ENCODE measurements around the gene ZNHIT3.
"Not testable (repeated sequence)": the region's sequence is repeated elsewhere in the genome, so short reads cannot be mapped to it uniquely, and the experiment has no call there.

Gene ZNHIT3

DNA sequence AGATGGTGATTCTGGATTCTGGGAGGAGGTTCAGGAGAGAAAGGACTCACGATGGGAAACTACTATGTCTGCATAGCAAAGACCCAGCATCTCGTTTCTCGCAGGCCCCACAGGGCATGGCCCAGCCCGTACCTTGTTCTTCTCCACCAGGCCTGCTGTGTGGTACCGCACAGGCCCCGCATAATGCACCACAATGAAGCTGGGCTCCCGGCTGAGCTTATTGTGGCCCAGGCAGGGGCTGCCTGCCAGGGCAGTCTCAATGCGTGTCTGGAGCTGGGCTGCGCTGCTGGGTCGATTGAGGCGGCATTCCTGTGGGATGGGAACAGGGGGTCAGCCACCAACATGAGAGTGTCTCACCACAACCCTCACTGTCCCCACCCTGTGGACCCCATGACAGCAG, 20.4 kb downstream of the ZNHIT3 start:
- DNase-seq (ENCODE audit: low read depth): no peak
- TF ChIP-seq, protein P1, sequence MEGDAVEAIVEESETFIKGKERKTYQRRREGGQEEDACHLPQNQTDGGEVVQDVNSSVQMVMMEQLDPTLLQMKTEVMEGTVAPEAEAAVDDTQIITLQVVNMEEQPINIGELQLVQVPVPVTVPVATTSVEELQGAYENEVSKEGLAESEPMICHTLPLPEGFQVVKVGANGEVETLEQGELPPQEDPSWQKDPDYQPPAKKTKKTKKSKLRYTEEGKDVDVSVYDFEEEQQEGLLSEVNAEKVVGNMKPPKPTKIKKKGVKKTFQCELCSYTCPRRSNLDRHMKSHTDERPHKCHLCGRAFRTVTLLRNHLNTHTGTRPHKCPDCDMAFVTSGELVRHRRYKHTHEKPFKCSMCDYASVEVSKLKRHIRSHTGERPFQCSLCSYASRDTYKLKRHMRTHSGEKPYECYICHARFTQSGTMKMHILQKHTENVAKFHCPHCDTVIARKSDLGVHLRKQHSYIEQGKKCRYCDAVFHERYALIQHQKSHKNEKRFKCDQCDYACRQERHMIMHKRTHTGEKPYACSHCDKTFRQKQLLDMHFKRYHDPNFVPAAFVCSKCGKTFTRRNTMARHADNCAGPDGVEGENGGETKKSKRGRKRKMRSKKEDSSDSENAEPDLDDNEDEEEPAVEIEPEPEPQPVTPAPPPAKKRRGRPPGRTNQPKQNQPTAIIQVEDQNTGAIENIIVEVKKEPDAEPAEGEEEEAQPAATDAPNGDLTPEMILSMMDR (IDR thresholded peaks at IDR 0.05; ENCODE audit: low read length, missing control alignments): no peak

DNA sequence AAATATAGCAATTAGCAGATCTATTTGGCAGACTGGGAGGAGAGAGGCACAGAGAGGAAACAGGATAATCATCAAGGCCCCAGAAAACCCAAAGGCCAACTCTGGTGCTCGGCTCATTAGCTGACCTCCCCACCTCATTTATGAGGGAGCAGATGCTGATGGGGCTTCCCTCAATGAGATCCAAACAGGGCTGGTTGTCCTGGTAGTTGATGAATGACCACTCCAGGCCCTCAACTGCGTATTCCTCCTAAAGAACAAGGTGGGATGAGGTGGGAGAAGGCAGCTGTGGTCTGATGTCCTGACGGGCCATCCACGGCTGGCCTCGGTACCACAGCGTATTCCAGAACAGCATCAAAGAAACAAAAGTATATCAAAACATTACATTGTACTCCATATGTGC, 20.8 kb downstream of the ZNHIT3 start:
- TF ChIP-seq, protein P1 (IDR thresholded peaks at IDR 0.05; ENCODE audit: low read length, missing control alignments): no peak
- no peak for DNase-seq (ENCODE audit: low read depth)
- H3K4me3 ChIP-seq (replicated peaks; ENCODE audit: low read depth, low read length): no peak overlapping the region

More for the DNA sequence above, 20.4 kb downstream of the ZNHIT3 start:
- no peak overlapping the region for H3K4me3 ChIP-seq (replicated peaks; ENCODE audit: low read depth, low read length)

DNA sequence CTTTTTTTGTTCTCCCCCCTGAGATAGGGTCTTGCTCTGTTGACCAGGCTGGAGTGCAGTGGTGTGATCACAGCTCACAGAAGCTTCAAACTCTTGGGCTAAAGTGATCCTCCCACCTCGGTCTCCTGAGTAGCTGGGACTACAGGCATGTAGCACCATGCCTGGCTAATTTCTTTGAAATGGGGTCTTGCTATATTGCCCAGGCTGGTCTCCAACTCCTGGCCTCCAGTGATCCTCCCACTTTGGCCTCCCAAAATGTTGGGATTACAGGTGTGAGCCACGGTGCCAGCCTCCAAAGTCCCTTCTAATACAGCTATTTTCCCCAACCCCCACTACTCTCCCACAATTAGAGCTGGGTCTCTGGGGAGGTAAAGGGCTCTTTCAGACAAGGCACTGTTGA, 22.0 kb downstream of the ZNHIT3 start:
- not testable (repeated sequence) for H3K4me3 ChIP-seq (replicated peaks; ENCODE audit: low read depth, low read length); DNase-seq (ENCODE audit: low read depth)

DNA sequence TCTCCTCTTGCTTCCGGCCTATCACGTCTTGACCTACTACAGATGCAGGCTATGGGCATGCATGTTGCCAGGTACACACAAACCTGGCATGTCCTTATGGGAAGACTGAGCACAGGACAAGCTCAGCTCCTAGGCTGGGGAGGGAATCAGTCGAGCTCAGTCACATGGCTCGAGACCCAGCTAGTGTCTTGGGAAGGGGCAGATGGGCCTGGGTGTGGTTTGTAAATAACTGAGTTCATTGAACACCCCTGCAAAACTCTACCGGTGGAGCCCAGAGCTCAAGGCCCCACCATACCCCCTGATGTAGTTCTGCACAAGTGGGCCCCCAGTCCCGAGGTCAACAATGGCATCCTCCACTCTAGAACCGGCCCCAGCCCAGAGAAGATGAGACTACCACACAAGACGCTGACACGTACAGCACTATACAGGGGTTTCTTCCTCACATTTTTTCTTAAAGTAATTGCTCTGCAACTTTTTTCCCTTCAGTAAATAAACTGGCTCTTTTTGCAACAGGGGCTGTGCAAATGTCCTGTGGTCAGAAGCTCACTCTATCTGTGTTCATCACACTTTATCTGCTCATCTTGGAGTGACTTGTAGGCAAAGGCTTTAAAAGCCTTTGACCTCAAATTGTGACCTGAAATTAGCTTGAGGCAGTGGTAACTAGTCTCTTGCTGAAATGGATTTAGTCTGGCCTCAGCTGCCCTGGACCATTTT, 22.9 kb downstream of the ZNHIT3 start:
- TF ChIP-seq, protein P1 (IDR thresholded peaks at IDR 0.05; ENCODE audit: low read length, missing control alignments): no peak
- DNase-seq (ENCODE audit: low read depth): no peak
- no peak overlapping the region for H3K4me3 ChIP-seq (replicated peaks; ENCODE audit: low read depth, low read length)

DNA sequence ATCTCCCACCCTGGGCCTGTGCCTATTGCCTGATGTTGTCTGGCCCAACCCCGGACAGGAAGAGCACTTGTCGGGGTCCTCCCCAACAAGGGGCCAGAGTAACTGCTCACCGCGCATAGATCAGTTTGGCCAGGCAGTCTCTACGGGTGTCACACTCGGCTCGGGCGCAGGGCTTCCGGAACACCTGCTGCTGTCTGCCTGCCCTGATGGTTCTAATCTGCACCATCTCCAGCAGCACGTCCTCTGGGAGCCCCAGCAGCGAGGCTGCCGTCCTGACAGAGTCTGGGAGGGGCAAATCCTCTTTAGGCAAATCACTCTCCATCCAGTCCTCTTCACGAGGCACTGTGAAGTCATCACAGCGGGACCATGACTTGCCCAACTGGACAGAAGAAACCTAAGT, 24.2 kb downstream of the ZNHIT3 start:
- TF ChIP-seq, protein P1 (IDR thresholded peaks at IDR 0.05; ENCODE audit: low read length, missing control alignments): no peak
- DNase-seq (ENCODE audit: low read depth): no peak
- no peak overlapping the region for H3K4me3 ChIP-seq (replicated peaks; ENCODE audit: low read depth, low read length)

DNA sequence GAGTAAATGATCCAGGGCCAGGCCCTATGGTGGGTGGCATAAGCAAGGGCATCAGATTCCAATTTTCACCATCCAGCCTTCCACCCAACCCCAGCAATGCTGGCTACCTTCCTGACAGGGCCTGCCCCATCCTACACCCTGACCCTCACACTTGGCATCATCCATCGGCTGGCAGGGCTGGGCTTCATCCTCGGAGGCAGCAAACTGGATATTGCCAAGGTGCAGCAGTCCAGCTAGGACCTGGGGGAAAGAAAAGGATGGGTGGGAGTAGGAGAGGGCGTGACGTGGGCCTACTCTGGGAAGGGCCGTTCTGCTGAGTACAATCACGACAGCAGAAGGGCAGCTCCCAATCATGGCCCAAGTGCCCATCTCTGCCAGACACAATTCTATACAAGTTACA, 24.7 kb downstream of the ZNHIT3 start:
- TF ChIP-seq, protein P1 (IDR thresholded peaks at IDR 0.05; ENCODE audit: low read length, missing control alignments): no peak
- DNase-seq (ENCODE audit: low read depth): no peak
- H3K4me3 ChIP-seq (replicated peaks; ENCODE audit: low read depth, low read length): no peak overlapping the region

DNA sequence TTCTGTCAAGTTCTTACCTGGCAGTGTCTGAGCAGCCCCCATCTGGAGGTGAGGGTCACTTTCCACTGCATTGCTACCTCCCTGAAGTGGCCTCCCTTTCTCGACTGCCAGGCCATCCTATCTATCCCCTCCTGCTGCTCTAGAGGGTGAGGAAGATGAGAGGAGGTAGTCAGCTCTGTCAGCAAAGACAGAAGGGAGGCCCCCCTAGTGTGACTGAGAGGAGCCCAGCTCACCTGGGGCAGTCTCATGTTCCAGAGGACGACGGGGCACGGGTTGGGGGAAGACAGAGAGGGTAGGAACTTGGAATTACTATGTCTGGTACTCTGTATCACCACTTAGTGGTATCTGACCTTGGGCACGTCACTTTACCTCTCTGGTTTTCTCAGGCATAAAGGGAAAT, 26.2 kb downstream of the ZNHIT3 start:
- no peak overlapping the region for H3K4me3 ChIP-seq (replicated peaks; ENCODE audit: low read depth, low read length)
- TF ChIP-seq, protein P1 (IDR thresholded peaks at IDR 0.05; ENCODE audit: low read length, missing control alignments): no peak
- DNase-seq (ENCODE audit: low read depth): no peak
